ENCODE data around the gene PHF2. TPM values are rescaled to one million over a fixed set of nuclear protein-coding genes. Genes with fewer than 3 reads are reported as not detected.
"Not testable (repeated sequence)": the region's sequence is repeated elsewhere in the genome, so short reads cannot be mapped to it uniquely, and the experiment has no call there.

PHF2 gene
- total and polyA plus RNA-seq, 2 of the 4 experiments (the other 2 are of a cell fraction), result 5.9 to 9.5 TPM

- Histone ChIP-seq H4K5ac (ENCODE audit: low read depth, low read length) (no peak overlapping the region), H3K27ac (ENCODE audit: insufficient read depth, low read length) (no peak overlapping the region), H3K27me3 (ENCODE audit: control insufficient read depth, insufficient read depth, low read length) (no peaks in the 10 kb centered on the region), H3K9ac (ENCODE audit: low read depth, low read length) (no peak overlapping the region), H3K4me2 (ENCODE audit: low read depth, low read length) (no peak overlapping the region), H3K23ac (ENCODE audit: low read depth, low read length) (no peak overlapping the region), H3K56ac (ENCODE audit: extremely low read depth, insufficient read depth, low read length) (no peak overlapping the region), H3K36me3 (ENCODE audit: control insufficient read depth, insufficient read depth, low read length) (peaks cover 20% of the 10 kb centered on the region; the same call in 1 of the 2 replicates), H3K9me3 (ENCODE audit: control insufficient read depth, insufficient read depth, low read length) (no peaks in the 10 kb centered on the region), H3K4me3 (ENCODE audit: insufficient read depth, low read depth, low read length) (no peak overlapping the region), H4K8ac (ENCODE audit: low read depth in 2 of 2, low read length in 2 of 2) (no peak overlapping the region), H2BK20ac (ENCODE audit: low read depth, low read length) (no peak overlapping the region), H3K4ac (ENCODE audit: low read depth, low read length) (no peak overlapping the region), H4K20me1 (ENCODE audit: insufficient read depth, low read length) (peaks cover 11% of the 10 kb centered on the region), H4K91ac (ENCODE audit: insufficient read depth, low read depth, low read length) (no peak overlapping the region), H3K4me1 (ENCODE audit: control insufficient read depth, insufficient read depth, low read length) (no peaks in the 10 kb centered on the region), H3K18ac (ENCODE audit: low read depth, low read length) (no peak overlapping the region), H2AFZ (replicated peaks; ENCODE audit: low read length, poor library complexity) (no peak overlapping the region), H3K9me1 (ENCODE audit: insufficient read depth, low read length) (peaks cover 10% of the 10 kb centered on the region), H3K14ac (replicated peaks; ENCODE audit: low read depth, low read length) (no peak overlapping the region), H2AK9ac (replicated peaks; ENCODE audit: low read depth, low read length, poor library complexity) (no peak overlapping the region), H3K79me1 (ENCODE audit: low read depth in 1 of 2, low read length in 2 of 2) (0 out of 4 replicates have a peak, but pooled peaks cover 0 to 6% of the 10 kb centered on the region in 2 experiments), H2BK15ac (ENCODE audit: low read depth, low read length) (no peak overlapping the region), H2AK5ac (ENCODE audit: low read depth, low read length) (no peak overlapping the region), H2BK120ac (ENCODE audit: low read depth, low read length) (no peak overlapping the region), H2BK5ac (ENCODE audit: low read depth, low read length, poor library complexity, severe bottlenecking) (no peak overlapping the region)
- CTCF ChIA-PET, result no interaction called here
- DNase-seq (no peak), ATAC-seq (ENCODE audit: low read depth) (no peak)
- BruUV-seq (replicated peaks), result no TSS peak
- 100% methylated on average over 1 of the region's 2 CpGs; no CpG with 5 or more reads in 1 of the 2 experiments for WGBS, 2 experiments (ENCODE audit: extremely low coverage in 2 of 2, insufficient read length in 1 of 2)
- TF ChIP-seq RCOR1 (IDR thresholded peaks at IDR 0.05; ENCODE audit: insufficient replicate concordance, low read length), result no peak
- TF ChIP-seq SMC3 (IDR thresholded peaks at IDR 0.05; ENCODE audit: low read depth, low read length), result no peak
- no peak for TF ChIP-seq BHLHE40 (IDR thresholded peaks at IDR 0.05; ENCODE audit: low read depth, low read length)
- no peak for TF ChIP-seq MAFK (IDR thresholded peaks at IDR 0.05; ENCODE audit: low read depth, low read length)
- intact Hi-C loops (cut with micrococcal nuclease), result no loop called here
- dilution Hi-C loops (cut with HindIII; ENCODE audit: low sequenced_read_pairs, unreplicated experiment), result no loop called here
- POLR2A ChIA-PET (ENCODE audit: unreplicated experiment), result no interaction called here
- in situ Hi-C loops (cut with MboI; ENCODE audit: low sequenced_read_pairs), result no loop called here
These were observed 94.6 kb downstream of the PHF2 start for GRCh38 chr9:93671020-93671338.

- H3K4me2 ChIP-seq (ENCODE audit: low read depth, low read length); H2BK20ac ChIP-seq (ENCODE audit: low read depth, low read length); H2BK5ac ChIP-seq (ENCODE audit: low read depth, low read length, poor library complexity, severe bottlenecking); DNase-seq; H3K79me1 ChIP-seq (ENCODE audit: low read depth in 1 of 2, low read length in 2 of 2); H4K91ac ChIP-seq (ENCODE audit: insufficient read depth, low read depth, low read length); BruUV-seq (replicated peaks); H3K14ac ChIP-seq (replicated peaks; ENCODE audit: low read depth, low read length); H3K9ac ChIP-seq (ENCODE audit: low read depth, low read length); H4K5ac ChIP-seq (ENCODE audit: low read depth, low read length); H2AK9ac ChIP-seq (replicated peaks; ENCODE audit: low read depth, low read length, poor library complexity); H3K4me3 ChIP-seq (ENCODE audit: insufficient read depth, low read depth, low read length); H3K56ac ChIP-seq (ENCODE audit: extremely low read depth, insufficient read depth, low read length); H3K9me3 ChIP-seq (ENCODE audit: control insufficient read depth, insufficient read depth, low read length); POLR2A ChIA-PET (ENCODE audit: unreplicated experiment); H3K9me1 ChIP-seq (ENCODE audit: insufficient read depth, low read length); H4K8ac ChIP-seq (ENCODE audit: low read depth in 2 of 2, low read length in 2 of 2); H2BK15ac ChIP-seq (ENCODE audit: low read depth, low read length); CTCF ChIA-PET; H3K23ac ChIP-seq (ENCODE audit: low read depth, low read length); ATAC-seq (ENCODE audit: low read depth); intact Hi-C loops (cut with micrococcal nuclease); H2BK120ac ChIP-seq (ENCODE audit: low read depth, low read length); H3K18ac ChIP-seq (ENCODE audit: low read depth, low read length); H3K4me1 ChIP-seq (ENCODE audit: control insufficient read depth, insufficient read depth, low read length); H3K27ac ChIP-seq (ENCODE audit: insufficient read depth, low read length); in situ Hi-C loops (cut with MboI; ENCODE audit: low sequenced_read_pairs); dilution Hi-C loops (cut with HindIII; ENCODE audit: low sequenced_read_pairs, unreplicated experiment); H3K27me3 ChIP-seq (ENCODE audit: control insufficient read depth, insufficient read depth, low read length); H3K4ac ChIP-seq (ENCODE audit: low read depth, low read length); H2AK5ac ChIP-seq (ENCODE audit: low read depth, low read length): not testable (repeated sequence)
- H2AFZ ChIP-seq (replicated peaks; ENCODE audit: low read length, poor library complexity), result peak overlapping the region; percentile 33
- 100% methylated on average over 1 of the region's 2 CpGs; no CpG with 5 or more reads in 1 of the 2 experiments for WGBS, 2 experiments (ENCODE audit: extremely low coverage in 2 of 2, insufficient read length in 1 of 2)
- H4K20me1 ChIP-seq (ENCODE audit: insufficient read depth, low read length), result peaks cover 11% of the 10 kb centered on the region
- peaks cover 17% of the 10 kb centered on the region; the same call in 1 of the 2 replicates for H3K36me3 ChIP-seq (ENCODE audit: control insufficient read depth, insufficient read depth, low read length)
These were observed 96.1 kb downstream of the PHF2 start for GRCh38 chr9:93672330-93673020.
